Nephron progenitor cell (in vitro differentiated cells): Measurements from ENCODE around the gene ZNF254.

Experiments used
- DNase-seq: peaks from one replicate; pipeline ENCODE4 v3.0.0; 2021
- H3K27ac Mint-ChIP-seq: 2 replicates; pipeline ENCODE4 v1.8.0; 2021; ENCODE audit warnings: mild to moderate bottlenecking, moderate library complexity, mixed read lengths
- H3K27me3 Mint-ChIP-seq: 2 replicates; pipeline ENCODE4 v1.8.0; 2021; ENCODE audit warnings: mild to moderate bottlenecking, low read depth, mixed read lengths; ENCODE audit not compliant: poor library complexity
- H3K36me3 Mint-ChIP-seq: 2 replicates; pipeline ENCODE4 v1.8.0; 2021; ENCODE audit warnings: low read depth, mixed read lengths
- H3K4me1 Mint-ChIP-seq: 2 replicates; pipeline ENCODE4 v1.8.0; 2021; ENCODE audit warnings: mixed read lengths
- H3K4me3 Mint-ChIP-seq: 2 replicates; pipeline ENCODE4 v1.8.0; 2021; ENCODE audit warnings: mild to moderate bottlenecking, moderate library complexity, mixed read lengths
- H3K9me3 Mint-ChIP-seq: 2 replicates; pipeline ENCODE4 v1.8.0; 2021; ENCODE audit warnings: mild to moderate bottlenecking, moderate library complexity, mixed read lengths
- CTCF ChIP-seq: fragments of 200-600 bp; sonication (generic); IDR thresholded peaks from 2 replicates; pipeline ENCODE4 v1.5.0; 2021; ENCODE audit warnings: antibody characterized with exemption

The ZNF254 gene

GRCh38 chr19:24159707-24160106 is 72.7 kb downstream of the ZNF254 start:
- Mint-ChIP-seq H3K27ac (no peak overlapping the region), H3K4me1 (no peaks in the 10 kb centered on the region), H3K36me3 (peaks cover 88% of the 10 kb centered on the region), H3K4me3 (no peak overlapping the region), H3K9me3 (peaks cover 96% of the 10 kb centered on the region), H3K27me3 (peaks cover 3% of the 10 kb centered on the region)
- no peak for DNase-seq
- TF ChIP-seq CTCF, result no peak

GRCh38 chr19:24166055-24166454 is 79.1 kb downstream of the ZNF254 start:
- no peak for TF ChIP-seq CTCF
- no peak for DNase-seq
- Mint-ChIP-seq H3K27ac (no peak overlapping the region), H3K4me3 (no peak overlapping the region), H3K36me3 (peaks cover 58% of the 10 kb centered on the region), H3K9me3 (peaks cover 93% of the 10 kb centered on the region), H3K27me3 (peaks cover 2% of the 10 kb centered on the region), H3K4me1 (no peaks in the 10 kb centered on the region)

GRCh38 chr19:24173882-24174281 is 86.9 kb downstream of the ZNF254 start:
- no peak for TF ChIP-seq CTCF
- Mint-ChIP-seq H3K4me1 (no peaks in the 10 kb centered on the region), H3K9me3 (peaks cover 53% of the 10 kb centered on the region), H3K4me3 (no peak overlapping the region), H3K36me3 (peaks cover 22% of the 10 kb centered on the region), H3K27ac (no peak overlapping the region), H3K27me3 (no peaks in the 10 kb centered on the region)
- no peak for DNase-seq

GRCh38 chr19:24177686-24178085 is 90.7 kb downstream of the ZNF254 start:
- Mint-ChIP-seq H3K27ac (no peak overlapping the region), H3K27me3 (peaks cover 4% of the 10 kb centered on the region), H3K4me1 (no peaks in the 10 kb centered on the region), H3K36me3 (peaks cover 13% of the 10 kb centered on the region), H3K4me3 (no peak overlapping the region), H3K9me3 (peaks cover 23% of the 10 kb centered on the region)
- TF ChIP-seq CTCF, result no peak
- no peak for DNase-seq

GRCh38 chr19:24178207-24178606 is 91.2 kb downstream of the ZNF254 start:
- no peak for TF ChIP-seq CTCF
- Mint-ChIP-seq H3K36me3 (peaks cover 13% of the 10 kb centered on the region), H3K4me3 (no peak overlapping the region), H3K9me3 (peaks cover 18% of the 10 kb centered on the region), H3K27me3 (peaks cover 4% of the 10 kb centered on the region), H3K27ac (no peak overlapping the region), H3K4me1 (no peaks in the 10 kb centered on the region)
- DNase-seq, result no peak
